ENCODE measurements around the gene LRRTM4. TPM values are rescaled to one million over a fixed set of nuclear protein-coding genes. Genes with fewer than 3 reads are reported as not detected.

Gene LRRTM4
- total and polyA plus RNA-seq, 2 donors (not counting 1 experiment from before 2014, with no cell fraction given), result 0.05 TPM; not detected in 1

DNA sequence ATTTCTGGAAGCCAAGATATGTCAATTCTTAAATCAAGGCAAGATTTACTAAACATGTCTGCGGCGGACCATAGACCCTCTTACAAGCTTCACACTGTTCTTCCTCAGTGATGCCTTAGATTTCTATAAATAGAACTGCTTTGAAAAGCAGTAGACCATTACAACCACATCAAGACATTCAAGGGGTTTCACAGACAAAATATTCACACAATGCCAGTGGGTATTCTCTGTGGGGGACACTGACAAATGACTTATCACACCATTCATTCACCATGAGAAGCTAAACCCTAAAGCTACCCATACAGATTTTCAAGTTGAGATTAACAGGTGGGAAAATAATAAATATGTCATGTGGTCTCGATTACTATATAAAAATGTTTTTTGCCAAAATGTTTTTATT, 15.9 kb upstream of the LRRTM4 start:
- Histone ChIP-seq H2AFZ (ENCODE audit: low read length) (no peak overlapping the region), H3K9me3 (ENCODE audit: control insufficient read depth, insufficient read depth, low read depth, low read length) (no peaks in the 10 kb centered on the region)

DNA sequence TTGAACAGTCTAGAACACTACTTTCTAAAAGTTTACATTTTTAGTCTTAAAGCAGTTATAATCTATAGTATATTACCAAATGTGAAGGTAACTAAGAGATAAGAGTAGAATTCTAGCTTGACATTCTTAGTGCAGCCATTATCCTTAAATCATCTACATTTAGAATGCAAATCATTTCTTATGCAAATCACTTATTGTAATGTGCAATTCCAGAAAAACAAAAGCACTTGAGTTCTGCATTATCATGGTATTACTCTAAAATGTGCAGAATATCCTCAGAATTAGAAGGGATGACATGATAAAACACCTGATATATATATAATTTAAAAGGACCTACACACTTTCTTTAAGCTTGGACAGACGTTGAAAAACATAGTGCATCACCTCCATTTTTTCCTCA, 712 bp upstream of the LRRTM4 start:
- H3K27me3 ChIP-seq (ENCODE audit: control insufficient read depth, insufficient read depth, low read length), result no peaks in the 10 kb centered on the region
- H3K79me2 ChIP-seq (ENCODE audit: control insufficient read depth, insufficient read depth, low read length), result no peaks in the 10 kb centered on the region
- H2AFZ ChIP-seq (ENCODE audit: low read length), result no peak overlapping the region
- no peak overlapping the region for H3K4me2 ChIP-seq (ENCODE audit: extremely low read depth, insufficient read depth, low read length)
- H4K20me1 ChIP-seq (ENCODE audit: control insufficient read depth, extremely low read depth, insufficient read depth, low read length), result no peaks in the 10 kb centered on the region
- TF ChIP-seq EZH2 (IDR thresholded peaks at IDR 0.05; ENCODE audit: low read length, missing control alignments), result no peak
- TF ChIP-seq, protein P1, sequence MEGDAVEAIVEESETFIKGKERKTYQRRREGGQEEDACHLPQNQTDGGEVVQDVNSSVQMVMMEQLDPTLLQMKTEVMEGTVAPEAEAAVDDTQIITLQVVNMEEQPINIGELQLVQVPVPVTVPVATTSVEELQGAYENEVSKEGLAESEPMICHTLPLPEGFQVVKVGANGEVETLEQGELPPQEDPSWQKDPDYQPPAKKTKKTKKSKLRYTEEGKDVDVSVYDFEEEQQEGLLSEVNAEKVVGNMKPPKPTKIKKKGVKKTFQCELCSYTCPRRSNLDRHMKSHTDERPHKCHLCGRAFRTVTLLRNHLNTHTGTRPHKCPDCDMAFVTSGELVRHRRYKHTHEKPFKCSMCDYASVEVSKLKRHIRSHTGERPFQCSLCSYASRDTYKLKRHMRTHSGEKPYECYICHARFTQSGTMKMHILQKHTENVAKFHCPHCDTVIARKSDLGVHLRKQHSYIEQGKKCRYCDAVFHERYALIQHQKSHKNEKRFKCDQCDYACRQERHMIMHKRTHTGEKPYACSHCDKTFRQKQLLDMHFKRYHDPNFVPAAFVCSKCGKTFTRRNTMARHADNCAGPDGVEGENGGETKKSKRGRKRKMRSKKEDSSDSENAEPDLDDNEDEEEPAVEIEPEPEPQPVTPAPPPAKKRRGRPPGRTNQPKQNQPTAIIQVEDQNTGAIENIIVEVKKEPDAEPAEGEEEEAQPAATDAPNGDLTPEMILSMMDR (conservative IDR thresholded peaks at IDR 0.05 in 1 of 2, IDR thresholded peaks at IDR 0.05 in 1 of 2; ENCODE audit: low read depth in 1 of 2, low read length in 2 of 2), result no peak
- no peaks in the 10 kb centered on the region for H3K4me1 ChIP-seq (ENCODE audit: control insufficient read depth, extremely low read depth, insufficient read depth, low read length)
- no peaks in the 10 kb centered on the region for H3K9me3 ChIP-seq (ENCODE audit: control insufficient read depth, insufficient read depth, low read depth, low read length)
- no peak overlapping the region for H3K4me3 ChIP-seq (replicated peaks in 1 of 4; ENCODE audit: control extremely low read depth in 1 of 4, insufficient read depth in 1 of 4, low read depth in 3 of 4, low read length in 4 of 4)
- H3K36me3 ChIP-seq (ENCODE audit: control insufficient read depth, insufficient read depth, low read length), result no peaks in the 10 kb centered on the region
- no peak overlapping the region for H3K9ac ChIP-seq (ENCODE audit: insufficient read depth, low read length)
- H3K27ac ChIP-seq (ENCODE audit: insufficient read depth, low read length), result no peak overlapping the region
- no peak for DNase-seq (ENCODE audit: low read depth in 2 of 2)

More for the DNA sequence above, 15.9 kb upstream of the LRRTM4 start:
- no peaks in the 10 kb centered on the region for H3K36me3 ChIP-seq (ENCODE audit: control insufficient read depth, insufficient read depth, low read length)
- no peak overlapping the region for H3K4me3 ChIP-seq (replicated peaks in 1 of 4; ENCODE audit: control extremely low read depth in 1 of 4, insufficient read depth in 1 of 4, low read depth in 3 of 4, low read length in 4 of 4)
- no peak for DNase-seq (ENCODE audit: low read depth in 2 of 2)
- H3K27ac ChIP-seq (ENCODE audit: insufficient read depth, low read length), result no peak overlapping the region
- H3K4me2 ChIP-seq (ENCODE audit: extremely low read depth, insufficient read depth, low read length), result no peak overlapping the region
- no peaks in the 10 kb centered on the region for H4K20me1 ChIP-seq (ENCODE audit: control insufficient read depth, extremely low read depth, insufficient read depth, low read length)
- H3K9ac ChIP-seq (ENCODE audit: insufficient read depth, low read length), result no peak overlapping the region
- no peaks in the 10 kb centered on the region for H3K27me3 ChIP-seq (ENCODE audit: control insufficient read depth, insufficient read depth, low read length)
- H3K4me1 ChIP-seq (ENCODE audit: control insufficient read depth, extremely low read depth, insufficient read depth, low read length), result no peaks in the 10 kb centered on the region
- no peaks in the 10 kb centered on the region for H3K79me2 ChIP-seq (ENCODE audit: control insufficient read depth, insufficient read depth, low read length)
- no peak for TF ChIP-seq EZH2 (IDR thresholded peaks at IDR 0.05; ENCODE audit: low read length, missing control alignments)
- TF ChIP-seq, protein P1 (conservative IDR thresholded peaks at IDR 0.05 in 1 of 2, IDR thresholded peaks at IDR 0.05 in 1 of 2; ENCODE audit: low read depth in 1 of 2, low read length in 2 of 2), result no peak

DNA sequence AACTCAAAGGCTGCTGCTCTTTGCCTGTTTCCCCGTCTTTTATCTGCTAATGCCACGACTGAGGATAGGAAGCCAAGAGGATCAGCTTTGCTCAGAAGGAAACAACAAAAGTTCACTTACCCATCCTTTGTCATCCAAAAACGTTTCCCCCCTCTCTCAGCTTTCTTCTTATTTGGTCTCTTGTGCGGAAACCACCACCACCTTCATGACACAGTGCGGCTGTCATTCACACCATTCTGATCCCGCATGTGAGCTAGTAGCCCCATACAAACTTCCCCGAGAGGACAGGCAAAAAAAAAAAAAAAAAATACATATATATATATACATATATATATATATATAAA, 656 bp downstream of the LRRTM4 start:
- Histone ChIP-seq H3K36me3 (ENCODE audit: control insufficient read depth, insufficient read depth, low read length) (no peaks in the 10 kb centered on the region), H3K27ac (ENCODE audit: insufficient read depth, low read length) (no peak overlapping the region), H3K4me2 (ENCODE audit: extremely low read depth, insufficient read depth, low read length) (peak overlapping the region; percentile 48), H4K20me1 (ENCODE audit: control insufficient read depth, extremely low read depth, insufficient read depth, low read length) (no peaks in the 10 kb centered on the region), H3K9ac (ENCODE audit: insufficient read depth, low read length) (no peak overlapping the region), H3K4me3 (replicated peaks in 1 of 4; ENCODE audit: control extremely low read depth in 1 of 4, insufficient read depth in 1 of 4, low read depth in 3 of 4, low read length in 4 of 4) (no peak overlapping the region), H2AFZ (ENCODE audit: low read length) (peak overlapping the region; percentile 43), H3K79me2 (ENCODE audit: control insufficient read depth, insufficient read depth, low read length) (no peaks in the 10 kb centered on the region), H3K27me3 (ENCODE audit: control insufficient read depth, insufficient read depth, low read length) (no peaks in the 10 kb centered on the region), H3K4me1 (ENCODE audit: control insufficient read depth, extremely low read depth, insufficient read depth, low read length) (no peaks in the 10 kb centered on the region), H3K9me3 (ENCODE audit: control insufficient read depth, insufficient read depth, low read depth, low read length) (no peaks in the 10 kb centered on the region)
- TF ChIP-seq, protein P1 (conservative IDR thresholded peaks at IDR 0.05 in 1 of 2, IDR thresholded peaks at IDR 0.05 in 1 of 2; ENCODE audit: low read depth in 1 of 2, low read length in 2 of 2), result no peak
- no peak for TF ChIP-seq EZH2 (IDR thresholded peaks at IDR 0.05; ENCODE audit: low read length, missing control alignments)
- no peak for DNase-seq (ENCODE audit: low read depth in 2 of 2)
